Mucosa of stomach (tissue), 1 donor: ENCODE data around the gene TRIM8.
"Not testable (repeated sequence)": the region's sequence is repeated elsewhere in the genome, so short reads cannot be mapped to it uniquely, and the experiment has no call there.

Experiments
- H3K27me3 ChIP-seq: one replicate; pipeline ENCODE4 v1.7.0; 2013; ENCODE audit warnings: mild to moderate bottlenecking, low read length; ENCODE audit not compliant: control insufficient read depth, insufficient read depth
- H3K36me3 ChIP-seq: one replicate; pipeline ENCODE4 v1.7.0; 2013; ENCODE audit warnings: low read length; ENCODE audit not compliant: control insufficient read depth, insufficient read depth
- H3K4me1 ChIP-seq: one replicate; pipeline ENCODE4 v1.7.0; 2013; ENCODE audit warnings: mild to moderate bottlenecking, low read length; ENCODE audit not compliant: control insufficient read depth, insufficient read depth
- H3K4me3 ChIP-seq: one replicate; pipeline ENCODE4 v1.7.0; 2013; ENCODE audit warnings: low read length
- H3K9ac ChIP-seq: one replicate; pipeline ENCODE4 v1.7.0; 2013; ENCODE audit warnings: mild to moderate bottlenecking, low read length, moderate library complexity
- H3K9me3 ChIP-seq: one replicate; pipeline ENCODE4 v1.7.0; 2013; ENCODE audit warnings: mild to moderate bottlenecking, low read length, moderate library complexity; ENCODE audit not compliant: control insufficient read depth
- donor health status: Pancreatic carcinoma.

Gene TRIM8

DNA sequence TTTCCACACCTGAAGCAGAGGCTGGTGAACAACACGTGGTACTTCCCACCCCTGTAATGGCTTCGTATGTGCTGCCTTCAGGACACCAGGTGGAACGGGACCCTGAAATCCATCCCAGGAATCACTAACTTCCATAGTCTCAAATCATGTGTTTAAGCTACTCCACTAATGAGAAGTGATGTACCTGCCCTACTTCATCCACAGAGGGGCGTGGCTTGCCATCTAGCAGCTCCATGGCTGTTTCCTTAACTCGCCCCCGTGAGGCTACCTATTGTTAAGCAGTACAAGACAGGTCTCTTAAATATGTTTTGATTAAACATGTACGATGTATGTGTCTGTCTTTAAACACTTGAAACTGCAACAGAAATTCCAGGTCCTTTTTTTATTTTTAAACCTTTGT, 38.1 kb downstream of the TRIM8 start:
- no peaks in the 10 kb centered on the region for H3K9me3 ChIP-seq
- H3K27me3 ChIP-seq, result no peaks in the 10 kb centered on the region
- no peak overlapping the region for H3K4me3 ChIP-seq
- no peak overlapping the region for H3K9ac ChIP-seq
- peaks cover 16% of the 10 kb centered on the region for H3K4me1 ChIP-seq
- H3K36me3 ChIP-seq, result no peaks in the 10 kb centered on the region

DNA sequence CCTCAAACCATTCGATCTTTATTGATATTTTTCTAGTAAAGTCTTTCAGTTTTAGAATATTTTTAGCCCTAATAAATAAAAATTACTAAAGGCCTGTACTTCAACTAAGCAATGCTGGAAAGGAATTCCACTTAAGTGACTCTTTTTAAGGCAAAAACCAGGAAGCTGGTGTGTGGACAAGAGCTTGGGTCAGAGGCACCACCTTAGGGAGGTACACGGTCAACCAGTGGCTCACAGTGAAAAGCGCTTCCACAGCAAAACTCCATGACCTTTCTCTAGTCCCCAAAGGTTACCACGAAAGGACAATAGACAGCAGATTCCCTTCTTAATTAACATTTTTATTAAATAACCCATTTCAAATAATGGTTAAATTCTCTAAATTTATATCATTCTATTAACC, 38.7 kb downstream of the TRIM8 start:
- peaks cover 11% of the 10 kb centered on the region for H3K4me1 ChIP-seq

DNA sequence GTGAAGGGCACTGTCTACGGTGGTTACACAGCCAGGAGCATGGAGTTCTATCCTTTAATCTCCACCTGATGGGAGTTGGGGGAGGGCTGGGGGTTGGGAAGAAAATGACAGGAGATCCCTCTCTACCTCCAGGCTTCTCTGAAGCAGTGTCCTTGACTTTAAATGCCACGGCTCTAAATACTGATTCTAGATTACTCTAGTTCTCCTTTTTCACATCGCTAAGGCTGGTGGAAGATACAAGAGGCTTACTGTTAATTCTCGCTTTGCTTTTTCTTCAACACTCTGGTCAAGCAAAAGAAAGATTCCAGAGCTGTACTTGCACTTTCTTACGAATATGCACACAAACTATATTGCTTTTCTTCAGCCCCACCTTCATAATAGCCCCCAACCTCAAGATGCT, 39.5 kb downstream of the TRIM8 start:
- H3K36me3 ChIP-seq, result no peaks in the 10 kb centered on the region
- H3K9me3 ChIP-seq, result no peaks in the 10 kb centered on the region
- H3K9ac ChIP-seq, result no peak overlapping the region
- no peaks in the 10 kb centered on the region for H3K27me3 ChIP-seq
- peaks cover 6% of the 10 kb centered on the region for H3K4me1 ChIP-seq
- no peak overlapping the region for H3K4me3 ChIP-seq

More for the DNA sequence above, 38.7 kb downstream of the TRIM8 start:
- Histone ChIP-seq H3K36me3 (no peaks in the 10 kb centered on the region), H3K9ac (no peak overlapping the region), H3K27me3 (no peaks in the 10 kb centered on the region), H3K4me3 (no peak overlapping the region), H3K9me3 (no peaks in the 10 kb centered on the region)

DNA sequence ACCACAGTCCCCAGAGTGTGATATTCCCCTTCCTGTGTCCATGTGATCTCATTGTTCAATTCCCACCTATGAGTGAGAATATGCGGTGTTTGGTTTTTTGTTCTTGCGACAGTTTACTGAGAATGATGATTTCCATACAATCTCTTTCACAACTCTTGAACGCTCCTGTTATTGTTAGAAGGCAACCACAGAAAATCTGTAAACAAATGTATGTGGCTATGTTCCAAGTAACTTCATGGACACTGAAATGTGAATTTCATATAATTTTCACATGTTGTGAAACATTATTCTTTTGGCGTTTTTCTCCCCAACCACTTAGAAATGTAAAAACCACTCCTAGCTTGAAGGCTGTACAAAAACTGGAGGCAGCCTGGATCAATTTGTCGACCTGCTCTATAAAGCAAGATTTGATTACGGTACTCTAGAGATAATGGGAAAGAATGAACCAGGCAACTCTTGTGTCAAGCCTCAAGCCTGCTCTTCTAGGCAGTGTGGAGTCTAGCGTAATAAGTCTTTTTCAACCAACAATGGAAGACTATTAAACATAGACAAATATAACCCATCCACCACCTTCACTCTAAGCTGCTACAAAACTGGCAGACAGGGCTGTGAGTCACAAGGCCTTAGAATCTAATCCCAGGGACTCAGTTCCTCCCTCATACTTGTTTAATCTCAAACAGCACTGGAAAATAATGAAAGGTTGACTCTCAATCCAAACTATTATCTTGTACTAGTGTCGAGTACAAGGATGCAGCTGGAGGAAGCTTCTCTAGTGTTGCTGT, 47.2 kb downstream of the TRIM8 start:
- Histone ChIP-seq H3K4me3 (no peak overlapping the region), H3K27me3 (no peaks in the 10 kb centered on the region), H3K9me3 (no peaks in the 10 kb centered on the region), H3K36me3 (no peaks in the 10 kb centered on the region), H3K4me1 (no peaks in the 10 kb centered on the region), H3K9ac (no peak overlapping the region)

DNA sequence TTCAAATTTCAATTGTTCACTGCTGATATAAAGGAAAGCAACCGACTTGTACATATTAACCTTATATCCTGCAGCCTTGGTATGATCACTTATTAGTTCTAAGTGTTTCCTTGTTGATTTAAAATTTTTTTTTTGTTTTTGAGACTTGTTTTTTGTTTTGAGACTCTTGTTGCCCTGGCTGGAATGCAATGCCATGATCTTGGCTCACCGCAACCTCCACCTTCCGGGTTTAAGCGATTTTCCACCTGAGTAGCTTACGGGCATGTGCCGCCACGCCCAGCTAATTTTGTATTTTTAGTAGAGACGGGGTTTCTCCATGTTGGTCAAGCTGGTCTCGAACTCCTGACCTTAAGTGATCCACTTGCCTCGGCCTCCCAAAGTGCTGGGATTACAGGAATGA, 51.1 kb downstream of the TRIM8 start:
- not testable (repeated sequence) for H3K27me3 ChIP-seq, H3K36me3 ChIP-seq, H3K4me1 ChIP-seq, H3K9me3 ChIP-seq, H3K4me3 ChIP-seq, H3K9ac ChIP-seq

DNA sequence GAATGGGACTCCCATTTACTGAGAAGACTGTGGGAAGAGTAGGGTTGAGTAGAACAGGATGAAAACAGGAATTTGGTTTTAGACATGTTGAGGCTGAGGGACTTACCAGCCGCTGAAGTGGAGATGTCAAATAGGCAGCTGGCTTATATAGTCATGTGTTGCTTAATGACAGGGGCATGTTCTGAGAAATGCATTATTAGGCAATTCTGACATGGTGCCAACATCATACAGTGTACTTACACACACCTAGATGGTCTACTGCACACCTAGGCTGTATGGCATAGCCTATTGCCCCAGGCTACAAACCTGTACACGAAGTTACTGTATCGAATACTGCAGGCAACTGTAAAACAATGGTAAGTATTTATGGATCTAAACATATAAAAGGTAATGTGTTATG, 52.5 kb downstream of the TRIM8 start:
- Histone ChIP-seq H3K36me3 (peaks cover 6% of the 10 kb centered on the region), H3K9me3 (no peaks in the 10 kb centered on the region), H3K9ac (no peak overlapping the region), H3K4me1 (no peaks in the 10 kb centered on the region), H3K4me3 (no peak overlapping the region), H3K27me3 (no peaks in the 10 kb centered on the region)

DNA sequence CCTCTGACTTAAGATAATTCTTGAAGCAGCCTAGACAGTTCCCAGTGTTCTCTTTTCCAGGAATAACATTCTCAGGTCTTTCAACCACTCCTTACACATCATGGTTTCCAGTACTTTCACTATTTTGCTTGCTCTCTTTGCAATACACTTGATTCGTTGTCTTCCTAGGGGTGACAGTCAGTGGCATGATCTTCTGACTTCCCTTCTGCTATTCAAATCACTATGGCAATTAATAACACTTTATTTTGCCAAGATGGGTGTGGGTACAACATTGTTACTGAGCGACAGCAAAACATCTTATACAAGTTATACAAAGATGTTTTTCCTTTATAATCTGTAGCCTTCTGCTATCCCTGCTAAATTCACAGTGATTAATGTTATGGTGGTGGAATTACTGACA, 54.6 kb downstream of the TRIM8 start:
- peaks cover 6% of the 10 kb centered on the region for H3K36me3 ChIP-seq
- no peaks in the 10 kb centered on the region for H3K4me1 ChIP-seq
- H3K4me3 ChIP-seq, result no peak overlapping the region
- no peaks in the 10 kb centered on the region for H3K27me3 ChIP-seq
- H3K9ac ChIP-seq, result no peak overlapping the region
- no peaks in the 10 kb centered on the region for H3K9me3 ChIP-seq

DNA sequence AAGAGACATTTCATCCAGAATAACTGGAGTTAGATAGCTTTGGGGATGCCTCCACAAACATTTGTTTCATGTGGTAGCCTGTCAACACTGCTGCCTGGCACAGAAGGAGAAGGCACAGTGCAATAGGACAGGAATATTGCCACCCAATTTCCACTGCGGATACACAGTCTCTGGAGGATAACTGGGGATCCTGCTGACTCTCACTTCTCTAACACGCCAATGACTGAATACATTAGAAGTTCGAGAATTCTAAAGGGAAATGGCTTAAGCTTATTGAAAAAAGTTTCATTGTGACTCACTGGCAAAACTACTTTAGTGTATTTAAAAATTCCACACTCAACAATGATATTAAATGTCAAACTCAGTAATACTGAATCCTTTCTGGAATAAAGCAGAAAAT, 57.0 kb downstream of the TRIM8 start:
- no peaks in the 10 kb centered on the region for H3K4me1 ChIP-seq
- peaks cover 6% of the 10 kb centered on the region for H3K36me3 ChIP-seq
- no peaks in the 10 kb centered on the region for H3K27me3 ChIP-seq
- no peaks in the 10 kb centered on the region for H3K9me3 ChIP-seq
- no peak overlapping the region for H3K9ac ChIP-seq
- H3K4me3 ChIP-seq, result no peak overlapping the region

DNA sequence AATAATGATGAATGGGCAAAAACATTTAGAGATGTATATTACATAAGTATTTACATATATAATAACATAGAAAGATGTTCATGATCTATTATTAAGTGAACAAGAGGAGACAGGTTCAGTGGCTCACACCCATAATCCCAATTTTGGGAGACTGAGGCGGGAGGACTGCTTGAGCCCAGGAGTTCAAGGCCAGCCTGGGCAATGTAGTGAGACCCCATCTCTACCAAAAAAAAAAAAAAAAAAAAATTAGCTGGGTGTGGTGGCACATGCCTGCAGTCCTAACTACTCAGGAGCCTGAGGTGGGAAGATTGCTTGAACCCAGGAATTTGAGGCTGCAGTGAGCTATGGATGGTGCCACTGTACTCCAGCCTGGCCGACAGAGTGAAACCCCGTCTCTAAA, 57.5 kb downstream of the TRIM8 start:
- H3K9ac ChIP-seq, result no peak overlapping the region
- H3K4me3 ChIP-seq, result no peak overlapping the region
- H3K9me3 ChIP-seq, result no peaks in the 10 kb centered on the region
- peaks cover 6% of the 10 kb centered on the region for H3K36me3 ChIP-seq
- no peaks in the 10 kb centered on the region for H3K27me3 ChIP-seq
- H3K4me1 ChIP-seq, result no peaks in the 10 kb centered on the region

DNA sequence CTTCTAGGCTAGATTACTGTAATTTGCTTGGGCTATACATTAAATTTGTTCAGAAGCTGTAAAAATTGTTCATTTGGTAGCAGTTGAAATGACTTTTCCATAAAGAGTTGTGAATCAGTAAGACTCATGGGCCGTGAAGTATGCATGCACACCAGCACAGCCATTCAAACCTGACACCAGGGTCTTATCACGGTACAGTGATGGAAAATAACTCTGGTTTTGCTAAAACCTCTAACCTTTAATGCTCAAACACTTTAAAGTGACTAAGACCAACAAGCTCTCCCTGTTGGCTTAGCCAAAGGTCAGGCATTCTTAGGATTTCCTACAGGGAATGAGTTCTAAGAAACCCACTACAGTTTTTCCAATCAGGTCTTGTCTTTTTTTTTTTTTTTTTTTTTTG, 58.5 kb downstream of the TRIM8 start:
- Histone ChIP-seq H3K27me3 (no peaks in the 10 kb centered on the region), H3K4me3 (no peak overlapping the region), H3K36me3 (peaks cover 6% of the 10 kb centered on the region), H3K9ac (no peak overlapping the region), H3K4me1 (no peaks in the 10 kb centered on the region), H3K9me3 (no peaks in the 10 kb centered on the region)

DNA sequence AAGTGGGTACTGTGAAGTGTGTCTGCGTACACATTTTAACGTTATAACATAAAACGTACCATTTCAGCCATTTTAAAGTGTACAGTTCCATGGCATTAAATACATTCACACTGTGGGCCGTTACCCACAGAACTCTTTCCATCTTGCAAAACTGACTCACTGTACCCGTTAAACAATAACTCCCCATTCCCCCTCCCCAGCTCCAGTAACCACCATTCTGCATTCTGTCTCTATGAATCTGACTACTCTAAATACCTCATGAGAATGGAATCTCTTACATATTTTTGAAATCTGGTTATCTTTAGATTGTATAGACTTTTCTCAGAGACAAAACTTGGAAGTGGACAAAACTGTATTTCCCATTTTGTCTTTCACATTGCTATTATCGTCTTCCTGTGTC, 60.6 kb downstream of the TRIM8 start:
- H3K4me1 ChIP-seq, result no peaks in the 10 kb centered on the region
- H3K4me3 ChIP-seq, result no peak overlapping the region
- H3K36me3 ChIP-seq, result no peaks in the 10 kb centered on the region
- H3K27me3 ChIP-seq, result no peaks in the 10 kb centered on the region
- H3K9ac ChIP-seq, result no peak overlapping the region
- H3K9me3 ChIP-seq, result no peaks in the 10 kb centered on the region

DNA sequence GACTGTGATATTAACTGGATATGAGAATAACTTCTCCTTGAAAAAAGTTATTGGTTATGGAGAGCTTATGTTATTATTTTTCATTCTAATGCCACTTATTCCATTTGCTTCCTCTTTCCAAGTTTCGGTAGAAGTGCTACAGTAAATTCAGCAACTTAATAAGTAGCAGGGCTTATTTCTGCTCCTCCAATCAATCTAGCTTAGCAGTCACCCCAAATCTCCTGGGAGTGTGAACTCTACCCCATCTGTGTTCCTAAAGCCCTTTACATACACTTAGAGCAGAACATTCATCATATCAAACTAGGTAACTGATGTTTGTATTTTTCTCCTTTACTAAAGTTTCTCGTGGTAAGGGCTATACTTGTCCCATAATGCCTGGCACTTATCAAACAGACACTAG, 61.3 kb downstream of the TRIM8 start:
- no peaks in the 10 kb centered on the region for H3K36me3 ChIP-seq
- no peaks in the 10 kb centered on the region for H3K4me1 ChIP-seq
- H3K27me3 ChIP-seq, result no peaks in the 10 kb centered on the region
- H3K9ac ChIP-seq, result no peak overlapping the region
- no peak overlapping the region for H3K4me3 ChIP-seq
- H3K9me3 ChIP-seq, result no peaks in the 10 kb centered on the region
